GM21619 (cell line): Measurements from ENCODE around the gene ERC1.

Experiments
- ATAC-seq: cut with Tn5 transposase; IDR thresholded peaks from one replicate; pipeline ENCODE4 v1.9.1; 2021; ENCODE audit not compliant: unreplicated experiment

ERC1 gene

GRCh38 chr12:1377117-1377516 is 386.1 kb downstream of the ERC1 start:
- ATAC-seq = no peak

GRCh38 chr12:1377681-1378080 is 386.7 kb downstream of the ERC1 start:
- no peak for ATAC-seq

- ATAC-seq = no peak
Measured at GRCh38 chr12:1380171-1380851, 389.3 kb downstream of the ERC1 start.

GRCh38 chr12:1382151-1382550 is 391.1 kb downstream of the ERC1 start:
- ATAC-seq = no peak

GRCh38 chr12:1382826-1383225 is 391.8 kb downstream of the ERC1 start:
- no peak for ATAC-seq

GRCh38 chr12:1383758-1384157 is 392.7 kb downstream of the ERC1 start:
- ATAC-seq = no peak

GRCh38 chr12:1384910-1385309 is 393.9 kb downstream of the ERC1 start:
- no peak for ATAC-seq

- ATAC-seq = no peak
Measured at GRCh38 chr12:1391722-1392121, 400.7 kb downstream of the ERC1 start.

GRCh38 chr12:1395421-1395955 is 404.5 kb downstream of the ERC1 start:
- no peak for ATAC-seq

- no peak for ATAC-seq
Measured at GRCh38 chr12:1398673-1399072, 407.6 kb downstream of the ERC1 start.

- ATAC-seq = no peak
Measured at GRCh38 chr12:1401891-1402290, 410.9 kb downstream of the ERC1 start.

GRCh38 chr12:1403417-1403816 is 412.4 kb downstream of the ERC1 start:
- ATAC-seq = no peak

GRCh38 chr12:1405619-1406018 is 414.6 kb downstream of the ERC1 start:
- ATAC-seq = no peak

GRCh38 chr12:1410794-1411193 is 419.8 kb downstream of the ERC1 start:
- ATAC-seq = no peak

- ATAC-seq = no peak
Measured at GRCh38 chr12:1413930-1414329, 422.9 kb downstream of the ERC1 start.

GRCh38 chr12:1418144-1418543 is 427.1 kb downstream of the ERC1 start:
- ATAC-seq = no peak

GRCh38 chr12:1419849-1420371 is 428.9 kb downstream of the ERC1 start:
- no peak for ATAC-seq

- ATAC-seq = no peak
Measured at GRCh38 chr12:1421091-1421846, 430.2 kb downstream of the ERC1 start.

- ATAC-seq = no peak
Measured at GRCh38 chr12:1422604-1423315, 431.7 kb downstream of the ERC1 start.

- no peak for ATAC-seq
Measured at GRCh38 chr12:1424674-1425395, 433.8 kb downstream of the ERC1 start.

GRCh38 chr12:1425396-1425729 is 434.3 kb downstream of the ERC1 start:
- no peak for ATAC-seq
